ENCODE results near the gene ALKAL2.

DNA sequence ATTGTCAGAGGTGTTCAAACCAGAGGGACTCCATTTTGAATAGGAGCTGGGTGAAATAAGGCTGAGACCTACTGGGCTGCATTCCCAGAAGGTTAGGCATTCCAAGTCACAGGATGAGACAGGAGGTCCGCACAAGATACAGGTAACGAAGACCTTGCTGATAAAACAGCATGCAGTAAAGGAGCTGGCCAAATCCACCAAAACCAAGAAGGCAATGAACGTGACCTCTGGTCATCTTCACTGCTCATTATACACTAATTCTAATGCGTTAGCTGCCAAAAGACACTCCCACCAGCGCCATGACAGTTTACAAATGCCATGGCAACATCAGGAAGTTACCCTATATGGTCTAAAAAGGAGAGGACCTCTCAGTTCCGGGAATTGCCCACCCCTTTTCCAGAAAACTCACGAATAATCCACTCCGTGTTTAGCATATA lies 34.7 kb downstream of the ALKAL2 start:
- TF ChIP-seq CTCF (IDR thresholded peaks at IDR 0.05) (no peak), POLR2A (IDR thresholded peaks at IDR 0.05) (no peak)
